ENCODE measurements around the gene DNMBP.

GRCh38 chr10:99834410-99834809 is 175.3 kb downstream of the DNMBP start:
- TF ChIP-seq EZH2 (IDR thresholded peaks at IDR 0.05; ENCODE audit: insufficient read depth, poor library complexity, severe bottlenecking) (no peak), EZH2phosphoT487 (IDR thresholded peaks at IDR 0.05; ENCODE audit: insufficient read depth, low read depth) (no peak)
